NOMO-1 treated with DMSO at 0.1 percent for 48 hours (cell line): ENCODE results near the gene SEC14L1.

Source experiments
- DNase-seq: peaks from one replicate; lab custom pipeline; 2025; ENCODE audit not compliant: unreplicated experiment; lab: John Stamatoyannopoulos, UW

Gene SEC14L1

GRCh38 chr17:77211681-77212080 lies 70.9 kb downstream of the SEC14L1 start:
- DNase-seq: no peak

GRCh38 chr17:77212081-77212832 lies 71.5 kb downstream of the SEC14L1 start:
- DNase-seq: peak; percentile 91

- DNase-seq: no peak
These were observed 72.3 kb downstream of the SEC14L1 start for GRCh38 chr17:77212833-77213777.

GRCh38 chr17:77213778-77214132 lies 73.0 kb downstream of the SEC14L1 start:
- DNase-seq: no peak

- no peak for DNase-seq
These were observed 73.6 kb downstream of the SEC14L1 start for GRCh38 chr17:77214328-77214727.

- peak; percentile 16 for DNase-seq
These were observed 74.0 kb downstream of the SEC14L1 start for GRCh38 chr17:77214743-77215142.

GRCh38 chr17:77215281-77215680 lies 74.5 kb downstream of the SEC14L1 start:
- no peak for DNase-seq

GRCh38 chr17:77216486-77216885 lies 75.7 kb downstream of the SEC14L1 start:
- no peak for DNase-seq

- no peak for DNase-seq
These were observed 76.4 kb downstream of the SEC14L1 start for GRCh38 chr17:77217123-77217522.

- DNase-seq: no peak
These were observed 76.8 kb downstream of the SEC14L1 start for GRCh38 chr17:77217566-77217965.

GRCh38 chr17:77218902-77219301 lies 78.1 kb downstream of the SEC14L1 start:
- DNase-seq: no peak

GRCh38 chr17:77222356-77222755 lies 81.6 kb downstream of the SEC14L1 start:
- no peak for DNase-seq

GRCh38 chr17:77223642-77224420 lies 83.1 kb downstream of the SEC14L1 start:
- no peak for DNase-seq

GRCh38 chr17:77225265-77225664 lies 84.5 kb downstream of the SEC14L1 start:
- DNase-seq: no peak

- DNase-seq: no peak
These were observed 86.9 kb downstream of the SEC14L1 start for GRCh38 chr17:77227461-77228240.

- no peak for DNase-seq
These were observed 87.5 kb downstream of the SEC14L1 start for GRCh38 chr17:77228241-77228752.

- DNase-seq: no peak
These were observed 88.0 kb downstream of the SEC14L1 start for GRCh38 chr17:77228816-77229215.

GRCh38 chr17:77229786-77230435 lies 89.1 kb downstream of the SEC14L1 start:
- no peak for DNase-seq

GRCh38 chr17:77230436-77230830 lies 89.7 kb downstream of the SEC14L1 start:
- DNase-seq: no peak
